OCI-M1 (cell line): ENCODE measurements around the gene P4HA2.

Experiments
- DNase-seq: peaks from one replicate; lab custom pipeline; 2025; lab: John Stamatoyannopoulos, UW

Gene P4HA2

DNA sequence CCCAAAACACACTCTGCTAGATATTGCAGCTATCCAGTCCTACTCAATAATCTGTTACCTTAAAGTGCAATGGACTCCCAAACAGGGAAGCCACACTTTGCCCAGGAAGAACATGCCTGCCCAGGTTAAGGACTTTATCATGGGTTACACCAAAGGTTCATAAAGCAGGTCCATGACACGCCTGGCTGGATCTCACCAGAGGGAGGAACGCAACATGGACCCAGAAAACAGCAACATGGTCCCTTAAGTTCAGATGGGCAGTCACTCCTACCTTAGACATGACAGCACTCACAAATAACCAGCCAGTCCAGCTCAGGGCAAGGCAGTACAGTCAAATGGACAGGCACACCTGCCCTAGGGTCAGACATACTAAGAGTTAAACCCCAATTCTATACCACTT lies 3.8 kb downstream of the P4HA2 start:
- DNase-seq: no peak

DNA sequence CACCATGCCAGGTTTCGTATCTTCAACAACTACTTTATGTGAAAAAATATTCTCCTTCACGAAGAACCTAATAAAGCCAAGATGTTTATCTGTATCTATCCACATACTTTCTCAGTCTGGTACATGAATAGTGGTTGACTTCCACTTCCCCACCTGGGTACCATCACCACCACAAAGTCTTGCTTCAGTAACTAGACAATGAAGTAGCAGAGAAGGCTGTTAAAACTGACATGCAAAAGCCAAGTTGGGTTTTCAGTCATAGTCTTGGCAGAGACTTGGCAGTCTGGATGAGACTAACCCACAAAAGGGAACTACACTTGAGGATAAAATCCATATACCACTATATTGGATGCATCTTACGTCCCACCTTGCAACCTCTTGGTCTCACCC lies 5.0 kb downstream of the P4HA2 start:
- DNase-seq: no peak

DNA sequence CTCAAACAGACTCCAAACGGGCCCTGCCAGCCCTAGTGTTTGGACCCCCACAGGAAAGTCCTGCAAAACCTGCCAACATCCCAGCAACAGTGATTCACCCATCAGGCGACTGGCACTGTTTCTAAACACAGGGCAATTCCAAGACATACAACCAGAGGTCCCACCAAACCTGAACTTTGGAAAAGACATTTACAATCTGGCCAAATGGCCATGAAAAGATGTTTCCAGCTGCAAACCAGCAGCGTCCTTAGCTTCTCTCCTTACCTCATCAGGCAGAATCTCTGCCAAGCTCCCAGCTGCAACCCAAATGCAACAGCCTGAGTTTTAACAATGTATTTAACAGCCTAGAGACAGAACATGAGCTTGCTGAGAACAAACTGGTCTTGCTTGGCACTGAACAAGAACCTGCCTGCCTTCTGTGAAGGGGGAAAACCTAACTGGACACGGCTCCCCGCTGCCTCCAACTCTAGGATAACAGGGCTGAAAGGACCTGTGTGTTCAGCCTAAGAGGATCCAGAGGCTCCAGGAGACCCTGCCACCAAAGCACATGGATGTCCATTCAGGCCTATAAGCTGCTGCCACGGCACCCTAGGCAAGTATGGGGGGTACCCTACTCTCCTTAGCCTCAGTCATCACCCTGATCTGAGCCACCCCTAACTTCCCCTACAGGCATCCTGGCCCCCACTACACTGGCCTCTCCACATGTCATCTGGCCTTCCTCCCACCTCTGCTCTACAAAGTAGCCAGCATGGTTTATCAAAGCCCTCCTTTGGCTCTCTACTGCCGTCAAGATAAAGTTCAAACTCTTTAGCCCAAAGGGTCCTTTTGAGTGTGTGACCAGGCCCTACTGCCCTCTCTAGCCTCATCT lies 5.6 kb downstream of the P4HA2 start:
- no peak for DNase-seq

DNA sequence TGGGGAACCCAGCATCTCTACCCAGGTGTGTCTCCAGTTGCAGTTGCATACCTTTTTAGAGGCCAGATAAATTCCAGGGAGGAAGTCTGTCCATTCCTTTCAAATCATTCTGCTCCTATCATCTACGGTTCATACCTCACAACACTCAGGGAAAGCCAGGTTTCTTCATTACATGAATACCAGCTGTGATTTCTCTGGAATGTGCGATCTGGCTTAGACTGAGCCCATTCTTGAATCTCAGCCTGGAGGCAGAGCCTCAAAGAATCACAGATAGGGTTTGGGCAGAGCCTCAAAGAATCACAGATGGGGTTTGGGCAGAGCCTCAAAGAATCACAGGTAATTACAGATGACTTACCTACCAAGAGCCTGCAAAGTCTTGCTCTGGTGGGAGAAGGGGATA lies 7.2 kb downstream of the P4HA2 start:
- no peak for DNase-seq

DNA sequence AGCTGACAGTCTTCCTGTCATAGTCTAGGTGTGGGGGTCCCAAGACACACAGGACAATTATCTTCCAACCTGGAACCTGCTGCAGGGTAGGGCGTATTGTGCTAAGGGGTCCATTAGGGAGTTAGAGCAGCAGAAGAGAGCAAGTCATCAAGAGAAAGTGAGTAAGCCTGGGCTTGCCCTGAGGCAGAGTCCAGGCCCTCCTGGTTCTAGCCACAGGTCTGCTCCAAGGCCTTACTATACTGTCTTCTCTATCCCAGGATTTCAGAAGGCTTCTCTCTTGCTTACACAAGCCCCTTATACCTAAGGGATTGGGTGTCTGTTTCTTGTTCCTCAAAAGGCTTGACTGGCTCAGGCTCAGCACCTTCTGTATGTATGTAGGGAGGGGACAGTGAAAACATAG lies 7.7 kb downstream of the P4HA2 start:
- no peak for DNase-seq

DNA sequence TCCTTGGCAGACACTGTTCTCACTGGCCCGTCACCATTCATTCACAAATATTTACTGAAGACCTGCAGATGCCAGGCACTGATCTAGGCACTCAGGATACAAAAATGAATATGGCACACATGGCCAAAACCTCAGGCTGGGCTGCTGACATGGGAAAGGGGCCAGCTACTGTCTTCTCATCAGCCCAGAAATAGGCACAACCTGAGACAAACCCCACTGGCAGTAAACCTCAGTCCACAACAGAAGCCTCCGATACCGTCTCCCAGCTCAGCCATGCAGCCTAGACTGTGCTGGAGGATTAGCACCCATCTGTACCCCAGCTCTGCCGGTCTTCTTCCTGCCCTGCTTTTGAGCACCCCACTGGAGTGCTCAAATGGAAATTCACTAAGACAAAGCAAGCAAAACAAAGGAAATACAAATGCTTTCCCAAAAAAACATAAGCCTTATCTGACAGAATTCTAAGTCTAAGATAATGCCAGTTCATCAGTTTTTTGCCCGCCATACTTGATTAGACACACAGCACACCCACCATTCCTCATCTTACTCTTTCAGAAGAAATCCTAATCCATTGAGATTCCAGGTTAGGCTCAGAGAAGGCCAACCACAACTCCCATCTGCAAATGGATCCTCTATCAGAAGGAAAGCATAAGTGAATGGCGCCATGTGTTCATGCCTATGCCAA lies 8.2 kb downstream of the P4HA2 start:
- DNase-seq: no peak

DNA sequence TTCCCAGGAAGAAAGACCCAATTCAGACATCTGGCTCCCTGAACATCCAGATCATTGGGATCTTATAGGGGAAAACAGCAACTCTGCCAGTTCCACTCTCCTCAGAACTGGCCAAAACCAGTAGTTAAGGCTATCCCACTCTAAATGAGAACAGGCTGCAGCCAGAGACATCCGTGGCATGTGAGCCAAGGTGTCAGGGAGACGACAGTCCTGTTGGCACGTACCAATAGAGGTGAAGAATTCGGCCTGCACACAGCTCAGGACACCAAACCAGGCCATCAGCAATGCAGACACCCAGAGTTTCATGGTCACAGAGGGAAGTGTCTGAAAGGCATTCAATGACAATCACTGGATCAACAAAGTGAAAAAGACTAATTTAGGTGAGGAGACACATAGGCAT lies 9.3 kb downstream of the P4HA2 start:
- DNase-seq: no peak

DNA sequence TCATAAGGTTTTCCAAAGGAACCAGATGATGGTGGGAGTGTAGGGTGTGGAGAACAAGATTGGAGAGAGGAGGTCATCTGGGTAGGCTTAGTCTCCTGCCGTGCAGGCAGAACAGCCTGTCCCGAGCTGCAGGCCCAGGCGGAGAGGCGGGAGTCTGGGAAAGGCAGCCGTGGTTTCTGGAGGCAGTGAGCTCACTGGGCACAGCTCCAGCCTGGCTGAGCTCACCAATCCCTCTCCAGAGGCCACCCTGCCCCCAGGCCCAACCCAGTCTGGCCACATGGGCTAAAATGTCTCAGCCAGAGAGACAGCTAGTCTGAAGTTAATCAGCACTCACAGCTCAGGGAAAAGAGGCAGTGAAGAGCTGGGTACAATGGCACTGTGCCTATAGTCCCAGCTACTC lies 12.3 kb downstream of the P4HA2 start:
- no peak for DNase-seq

DNA sequence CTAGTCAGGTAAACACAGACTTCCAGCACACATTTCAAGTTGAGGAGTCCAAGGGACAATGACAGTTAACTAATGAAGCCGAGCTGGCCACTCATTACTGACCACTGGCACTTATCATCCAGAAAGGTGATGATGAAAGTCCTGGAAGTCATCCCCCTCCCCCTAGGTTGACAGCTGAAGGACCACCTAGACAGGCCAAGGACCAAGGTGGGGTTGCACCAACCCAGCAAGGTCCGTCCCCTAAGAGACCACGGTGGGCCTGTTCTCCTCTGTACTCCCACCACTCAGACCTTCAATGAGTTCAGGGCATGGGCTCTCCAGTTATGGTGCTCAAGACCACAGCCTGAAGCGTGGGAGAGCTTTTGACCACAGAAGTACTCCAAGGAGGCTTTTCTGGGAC lies 13.2 kb downstream of the P4HA2 start:
- no peak for DNase-seq

DNA sequence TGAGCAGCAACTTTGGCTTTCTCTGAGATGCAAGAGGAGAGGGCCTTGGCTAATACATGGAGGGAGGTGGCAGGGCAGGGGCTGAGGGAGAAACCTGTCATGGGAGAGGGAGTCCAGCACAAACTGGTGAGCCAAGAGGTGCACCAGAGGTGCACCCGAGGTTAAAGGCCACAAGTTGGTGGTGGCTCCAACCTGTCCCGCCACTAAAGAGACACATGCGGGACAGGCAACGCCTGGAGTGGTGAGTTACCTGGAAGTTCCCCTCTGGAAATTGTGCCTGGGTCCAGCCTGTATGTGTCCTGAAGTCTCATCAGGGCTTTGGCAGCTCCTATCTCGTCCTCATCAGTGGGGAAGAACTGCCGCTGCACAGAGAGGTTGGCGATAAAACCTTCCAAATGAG lies 14.0 kb downstream of the P4HA2 start:
- DNase-seq: no peak

DNA sequence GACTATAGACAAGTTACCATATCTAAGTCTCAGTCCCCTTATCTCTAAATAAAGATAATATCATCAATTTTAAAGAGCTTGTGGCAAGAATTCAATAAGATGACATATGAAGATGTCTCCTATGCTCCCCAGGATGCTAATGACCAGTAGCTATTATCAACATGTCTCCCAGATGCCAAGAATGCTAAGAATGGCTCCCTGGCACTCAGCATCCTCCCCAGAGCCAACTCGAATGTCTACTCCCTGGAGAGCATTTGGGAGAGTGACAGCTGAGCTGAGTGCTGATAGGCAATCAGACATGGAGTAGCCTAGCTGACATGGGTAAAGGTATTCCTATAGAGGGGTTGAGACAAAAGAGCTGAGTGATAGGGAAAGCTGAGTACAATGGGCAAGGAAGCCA lies 15.9 kb downstream of the P4HA2 start:
- no peak for DNase-seq

DNA sequence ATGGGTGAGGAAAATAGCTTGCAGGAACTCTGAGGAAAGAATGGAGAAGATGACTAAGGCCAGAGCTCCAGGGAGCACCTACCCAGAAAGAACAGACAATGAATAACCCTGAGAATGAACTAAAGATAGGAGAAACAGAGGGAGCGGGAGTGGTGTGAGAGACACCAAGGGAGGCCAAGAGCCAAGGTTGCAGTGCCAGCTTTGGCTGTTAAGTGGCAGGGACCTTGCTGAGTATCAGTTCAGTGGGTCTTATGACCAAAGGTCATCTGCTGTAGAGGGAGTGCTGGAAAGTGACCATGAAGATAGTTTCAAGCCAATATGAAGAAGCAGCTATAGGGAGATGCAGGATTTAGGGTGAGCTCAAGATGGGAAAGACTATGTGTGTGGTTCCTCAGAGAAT lies 16.7 kb downstream of the P4HA2 start:
- DNase-seq: no peak

DNA sequence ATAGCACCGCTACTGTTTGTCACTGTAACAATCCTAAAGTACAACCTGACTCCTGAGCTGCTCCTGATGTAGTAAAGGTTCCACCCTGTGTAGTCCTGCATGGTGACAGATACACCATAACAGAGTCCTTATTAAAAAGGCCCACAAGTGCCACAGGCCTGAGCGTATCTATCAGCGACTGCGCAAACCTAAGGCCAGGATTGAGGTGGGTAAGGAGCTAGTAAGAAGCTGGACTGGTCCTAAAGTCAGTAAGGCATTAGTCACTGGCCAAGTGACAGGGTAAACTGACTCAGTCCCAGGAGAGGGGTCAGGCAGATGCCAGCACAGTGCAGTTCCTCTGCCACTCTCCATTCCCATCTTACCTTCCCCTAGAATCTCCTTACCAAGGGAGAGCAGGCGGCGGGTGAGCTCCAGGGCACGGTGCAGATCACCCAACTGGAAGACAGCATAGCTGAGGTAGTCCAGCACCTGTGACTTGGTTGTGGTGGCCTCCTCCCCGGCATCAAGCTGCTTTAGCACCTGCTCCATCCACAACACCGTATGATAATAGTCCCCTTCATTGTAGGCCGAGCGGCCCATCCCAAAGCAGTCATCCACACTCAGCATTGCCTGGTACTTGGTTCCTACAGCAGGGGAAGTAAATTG lies 17.6 kb downstream of the P4HA2 start:
- no peak for DNase-seq

DNA sequence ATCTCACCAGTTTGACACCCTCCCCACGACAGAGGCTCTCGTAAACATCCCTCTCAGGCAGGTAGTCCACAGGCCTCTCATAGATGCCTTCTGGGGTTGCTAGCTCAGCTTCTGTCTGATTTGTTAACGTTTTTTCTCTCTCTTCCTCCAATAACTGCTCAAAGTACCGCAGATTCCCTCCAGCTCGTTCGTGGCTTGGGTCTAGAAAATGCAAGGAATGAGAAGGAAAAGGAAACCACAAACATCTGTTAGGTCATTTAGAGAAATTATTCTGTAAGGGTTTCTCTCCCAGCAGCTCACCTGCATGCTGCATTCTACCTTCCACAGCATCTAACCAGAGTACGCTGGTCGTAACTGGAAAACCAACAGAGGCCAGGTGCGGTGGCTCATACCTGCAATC lies 18.5 kb downstream of the P4HA2 start:
- no peak for DNase-seq

DNA sequence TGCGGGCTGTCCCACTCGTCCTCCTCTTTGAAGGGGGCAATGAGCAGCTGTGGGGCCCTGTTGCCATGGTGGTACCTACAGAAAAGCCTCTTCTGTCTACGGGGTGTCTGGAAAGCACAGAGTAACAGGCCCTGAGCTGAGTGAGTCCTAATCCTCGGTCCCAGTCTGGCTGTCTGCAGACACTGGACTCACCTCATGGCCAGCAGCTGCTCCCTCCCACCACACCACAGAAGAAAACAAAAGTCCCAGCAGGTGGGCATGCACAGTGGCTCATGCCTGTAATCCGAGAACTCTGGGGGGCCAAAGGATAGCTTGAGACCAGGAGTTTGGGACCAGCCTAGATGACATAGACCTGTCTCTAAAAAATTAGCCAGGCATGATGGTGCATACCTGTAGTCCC lies 19.9 kb downstream of the P4HA2 start:
- no peak for DNase-seq

DNA sequence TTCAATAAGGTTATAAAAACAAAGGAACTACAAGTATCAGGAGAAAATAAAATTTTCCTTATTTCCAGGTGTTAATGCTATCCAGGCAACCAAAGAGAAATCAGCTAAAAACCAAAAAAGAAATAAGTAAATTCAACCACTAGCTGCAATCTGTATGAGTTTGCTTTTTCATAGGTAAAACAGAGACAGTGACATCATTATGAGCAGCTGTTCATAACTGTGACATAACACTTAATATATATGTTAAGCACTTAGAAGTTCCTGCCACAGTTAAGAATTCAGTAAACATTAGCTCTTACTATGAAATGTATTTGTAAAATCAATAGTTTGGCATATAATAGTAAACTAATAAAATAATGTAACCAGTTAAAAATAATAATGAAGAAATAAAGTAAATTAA lies 20.9 kb downstream of the P4HA2 start:
- DNase-seq: no peak

DNA sequence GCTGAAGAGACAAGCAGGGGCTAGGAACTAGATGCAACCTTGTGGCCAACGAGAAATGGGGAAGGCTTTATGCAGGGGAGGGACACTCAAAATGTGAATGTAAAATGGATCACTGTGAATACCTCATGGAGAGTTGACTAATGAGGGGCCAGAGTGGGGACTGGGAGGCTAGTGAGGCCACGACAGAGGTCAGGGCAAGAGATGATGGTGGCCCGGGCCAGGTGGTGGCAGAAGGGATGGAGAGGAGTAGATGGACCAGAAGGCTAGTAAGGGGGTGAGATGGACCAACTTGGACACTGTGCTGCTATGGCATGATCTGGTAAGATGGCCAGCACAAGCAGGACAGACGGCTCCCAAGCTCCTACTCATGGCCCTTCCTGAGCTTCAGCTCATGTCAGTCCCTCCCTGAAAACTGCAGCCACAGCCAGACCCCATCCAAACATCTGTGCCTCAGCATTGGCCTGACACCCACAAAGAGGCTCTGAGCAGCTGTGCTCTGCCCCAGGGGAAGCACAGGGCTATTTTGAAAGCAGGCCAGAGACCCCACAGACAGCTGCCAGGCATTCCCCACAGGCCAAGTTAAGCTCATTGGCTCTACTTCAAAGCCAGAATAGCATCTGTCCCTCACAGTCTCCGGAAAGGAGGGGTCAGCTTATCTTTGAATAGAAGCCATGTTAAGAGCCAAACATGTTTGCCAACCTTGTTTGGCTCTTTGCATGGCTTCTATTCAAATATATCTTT lies 22.1 kb downstream of the P4HA2 start:
- no peak for DNase-seq

DNA sequence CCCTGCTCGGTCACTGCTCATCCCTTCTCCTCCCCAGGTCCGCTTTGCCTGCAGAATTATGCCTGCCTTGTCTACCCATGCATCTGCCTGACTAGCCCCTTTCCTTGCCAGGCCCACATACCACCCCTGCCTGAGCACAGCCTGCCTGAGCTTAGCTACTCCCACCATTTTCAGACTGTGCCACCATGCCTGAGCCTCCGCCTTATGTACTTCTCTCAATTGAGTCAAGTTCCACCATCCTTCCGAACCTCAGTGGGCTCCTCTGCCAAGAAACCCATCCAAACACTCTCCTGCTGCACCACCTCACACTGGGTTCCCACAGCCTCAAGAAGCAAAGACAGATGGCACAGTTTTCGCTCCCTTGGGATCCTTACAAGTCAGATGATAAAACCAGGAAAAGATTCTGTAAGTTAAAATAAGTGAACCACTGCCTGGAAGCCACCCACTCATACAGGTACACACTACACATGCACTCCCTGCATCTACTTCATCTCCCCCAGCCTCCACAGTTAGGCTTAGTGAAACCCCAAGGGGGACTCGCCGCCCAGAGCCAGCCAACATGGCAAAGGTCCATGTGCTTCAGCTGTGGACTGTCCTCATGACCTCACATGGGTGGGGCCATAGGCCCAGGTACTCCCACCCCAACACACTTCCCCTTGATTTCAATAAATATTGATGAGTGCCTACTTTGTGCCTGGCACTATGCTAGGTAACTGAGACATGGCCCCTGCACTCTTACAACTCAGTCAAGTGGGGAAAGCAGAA lies 23.1 kb downstream of the P4HA2 start:
- DNase-seq: no peak

DNA sequence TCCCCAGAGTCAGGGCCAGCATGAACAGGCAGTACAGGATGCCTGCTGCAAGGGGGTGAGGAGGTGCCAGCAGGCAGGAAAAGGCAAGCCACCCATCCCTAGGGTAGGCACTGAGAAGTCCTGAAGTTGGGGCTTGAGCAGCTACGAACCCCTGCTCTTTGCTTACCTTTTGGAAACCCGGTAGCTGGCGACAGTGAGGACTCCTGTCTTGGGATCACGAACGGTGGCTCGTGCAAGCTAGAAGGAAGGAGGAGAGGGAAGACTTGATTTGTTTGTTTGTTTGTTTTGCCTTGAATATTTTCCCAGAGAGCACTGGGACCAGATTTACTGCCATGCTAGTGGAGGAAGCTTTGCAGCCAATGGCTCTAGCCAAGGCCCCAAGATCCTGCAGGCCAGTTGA lies 23.7 kb downstream of the P4HA2 start:
- DNase-seq: no peak

DNA sequence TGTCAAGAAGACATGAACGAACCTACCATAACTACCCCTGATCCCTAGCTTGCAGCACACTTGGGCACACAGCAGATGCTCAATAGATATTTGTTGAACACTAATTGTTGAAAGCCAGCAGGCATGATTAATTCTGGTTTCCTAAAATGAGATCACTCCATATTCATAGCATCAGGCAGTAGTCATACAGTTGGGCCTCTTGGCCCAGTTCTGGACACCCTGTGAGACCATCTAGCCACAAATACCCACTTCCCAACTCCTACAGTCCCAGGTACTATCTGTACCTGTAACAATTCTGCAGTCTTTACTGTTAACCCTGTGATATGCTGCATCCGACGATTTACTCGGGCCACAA lies 24.2 kb downstream of the P4HA2 start:
- DNase-seq: no peak

DNA sequence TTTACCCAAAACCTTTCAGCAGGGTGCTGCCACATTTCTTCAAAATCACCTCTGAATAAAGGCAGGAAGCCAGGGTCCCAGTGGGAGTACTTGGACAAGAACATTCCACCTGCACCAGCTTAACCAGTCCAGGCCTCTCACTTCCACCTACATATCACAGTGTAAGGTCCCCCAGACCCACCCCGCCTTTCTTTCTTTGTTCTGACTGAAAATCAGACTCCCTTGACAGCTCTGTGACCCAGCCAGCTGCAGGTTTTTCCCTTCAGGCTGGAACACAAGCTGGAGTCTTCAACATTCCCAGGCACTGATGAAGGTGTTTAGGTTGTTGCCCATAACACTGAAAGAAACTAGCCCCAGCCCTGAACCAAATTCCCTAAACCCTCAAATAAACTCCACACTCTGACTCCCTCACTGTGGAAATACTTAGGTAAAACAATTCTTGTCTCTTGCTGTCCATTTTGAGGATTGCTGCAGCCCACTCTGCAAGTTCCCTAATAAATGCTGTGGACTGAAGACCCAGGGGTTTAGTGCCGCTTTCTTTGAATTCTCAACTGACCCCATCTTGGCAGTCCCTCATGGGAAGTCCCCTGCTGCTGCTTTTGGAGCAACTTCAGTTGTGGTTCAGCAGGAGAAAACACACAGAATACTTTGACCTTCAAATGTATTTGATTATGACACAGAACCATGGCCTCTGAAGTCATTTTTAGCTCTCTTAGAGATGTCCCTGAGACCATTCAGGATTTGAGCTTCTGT lies 24.8 kb downstream of the P4HA2 start:
- no peak for DNase-seq
